HepG2 (cell line): ENCODE measurements around the gene PSEN2. TPM values are rescaled to one million over a fixed set of nuclear protein-coding genes. Genes with fewer than 3 reads are reported as not detected.

Source experiments
- ATAC-seq: fragments of 200-7000 bp; cut with Tn5 transposase; 3 replicates; pipeline ENCODE4 v1.9.1; 2020; ENCODE audit warnings: mild to moderate bottlenecking, moderate library complexity
- BruUV-seq: library from RNA; stranded (reverse); fragments of 400-500 nt; replicated peaks from 2 replicates; lab custom pipeline; 2021; lab: Mats Ljungman, UMichigan
- CTCF ChIA-PET: fragments of 300-600 bp; formaldehyde crosslinking; extraction: SDS; loops from one replicate; lab custom pipeline; 2021; ENCODE audit warnings: low total read pairs, inconsistent platforms, low intra/inter-chr PET ratio; lab: Yijun Ruan, JAX
- POLR2A ChIA-PET: fragments of 350-600 bp; sonication (Branson Sonifier 250); formaldehyde crosslinking; loops from one replicate; lab custom pipeline; 2020; ENCODE audit warnings: antibody characterized with exemption, inconsistent platforms; lab: Yijun Ruan, JAX
- DNase-seq: peaks from one replicate; pipeline ENCODE4 v3.0.0-alpha.2; 2015; ENCODE audit warnings: low spot score
- FAIRE-seq: peaks from 3 replicates; lab custom pipeline; 2011; peaks lifted over from hg19 to GRCh38; lab: Jason Lieb, UNC
- H2AFZ ChIP-seq: one replicate; pipeline ENCODE4 v1.6.1; 2011; ENCODE audit warnings: low read length, inconsistent platforms
- H3K27ac ChIP-seq: fragments of 300-600 bp; 3 replicates; pipeline ENCODE4 v1.8.0; 2011; ENCODE audit warnings: mixed run types, mild to moderate bottlenecking, mixed read lengths, low read length, inconsistent platforms; ENCODE audit not compliant: insufficient read depth; ENCODE audit errors: extremely low read length
- H3K27me3 ChIP-seq, 2 experiments: fragments of 200-600 bp in 1 of 2; 2 replicates in 1 of 2; 3 replicates in 1 of 2; pipeline versions ENCODE4 v1.6.0 to v1.8.0; 2011; ENCODE audit warnings: low read length in 2 of 2, mild to moderate bottlenecking in 2 of 2, moderate library complexity in 2 of 2, inconsistent platforms in 1 of 2; ENCODE audit not compliant: insufficient read depth in 2 of 2, control insufficient read depth in 1 of 2
- H3K36me3 ChIP-seq, 2 experiments: fragments of 200-600 bp in 1 of 2; replicated peaks in 1 of 2; 2 replicates in 1 of 2; 3 replicates in 1 of 2; pipeline versions ENCODE4 v1.5.1 to v1.8.0; 2011; ENCODE audit warnings: low read length in 2 of 2, inconsistent platforms in 1 of 2; ENCODE audit not compliant: insufficient read depth in 2 of 2, control insufficient read depth in 1 of 2
- H3K4me1 ChIP-seq: 2 replicates; pipeline ENCODE4 v1.5.1; 2012; ENCODE audit warnings: low read length, inconsistent platforms; ENCODE audit not compliant: insufficient read depth
- H3K4me2 ChIP-seq: 2 replicates; pipeline ENCODE4 v1.6.0; 2011; ENCODE audit warnings: low read depth, low read length, inconsistent platforms
- H3K4me3 ChIP-seq, 3 experiments: fragments of 200-600 bp in 1 of 3; sonication (generic), shearing (Covaris generic) in 1 of 3; replicated peaks in 1 of 3; 2 replicates each; pipeline ENCODE4 v1.5.1; 2011 to 2016; ENCODE audit warnings: low read length in 3 of 3, inconsistent platforms in 2 of 3, low read depth in 2 of 3, mild to moderate bottlenecking in 2 of 3, control low read depth in 1 of 3, mixed read lengths in 1 of 3; ENCODE audit not compliant: insufficient read depth in 1 of 3
- H3K79me2 ChIP-seq: one replicate; pipeline ENCODE4 v1.6.1; 2011; ENCODE audit warnings: low read length, inconsistent platforms; ENCODE audit not compliant: insufficient read depth
- H3K9ac ChIP-seq: 2 replicates; pipeline ENCODE4 v1.6.0; 2011; ENCODE audit warnings: mild to moderate bottlenecking, low read depth, low read length, inconsistent platforms; ENCODE audit not compliant: insufficient read depth
- H3K9me3 ChIP-seq: 2 replicates; pipeline ENCODE4 v1.5.1; 2012; ENCODE audit warnings: mild to moderate bottlenecking, low read length
- H4K20me1 ChIP-seq: 2 replicates; pipeline ENCODE4 v1.6.0; 2011; ENCODE audit warnings: inconsistent platforms, mild to moderate bottlenecking, low read length, moderate library complexity; ENCODE audit not compliant: insufficient read depth
- CAMTA2 ChIP-seq: sonication (generic); formaldehyde crosslinking; IDR thresholded peaks from 2 replicates; pipeline ENCODE4 v1.4.0; 2020; ENCODE audit warnings: mild to moderate bottlenecking, missing genetic modification reagents, borderline replicate concordance
- KDM1A ChIP-seq: IDR thresholded peaks from 2 replicates; pipeline ENCODE4 v1.6.1; 2016; ENCODE audit warnings: missing compliant biosample characterization
- NCOA2 ChIP-seq: sonication (generic); formaldehyde crosslinking; IDR thresholded peaks from 2 replicates; pipeline ENCODE4 v1.8.0; 2022; ENCODE audit warnings: inconsistent platforms
- POLR2AphosphoS2 ChIP-seq: IDR thresholded peaks from 2 replicates; pipeline ENCODE4 v1.6.1; 2011; ENCODE audit warnings: low read depth, low read length, improper control_type of control experiment
- ZFP62 ChIP-seq: sonication (generic); formaldehyde crosslinking; IDR thresholded peaks from 2 replicates; pipeline ENCODE4 v1.4.0; 2020; ENCODE audit warnings: missing genetic modification reagents
- ZNF570 ChIP-seq: sonication (generic); formaldehyde crosslinking; IDR thresholded peaks from 2 replicates; pipeline ENCODE4 v1.4.0; 2020; ENCODE audit warnings: mild to moderate bottlenecking, missing genetic modification reagents, borderline replicate concordance
- ZNF605 ChIP-seq: sonication (generic); formaldehyde crosslinking; IDR thresholded peaks from 2 replicates; pipeline ENCODE4 v1.8.0; 2022; ENCODE audit warnings: mild to moderate bottlenecking, missing genetic modification reagents
- WGBS: methylation state at CpG from one replicate; pipeline ENCODE4 v1.1.6; 2017; ENCODE audit warnings: low lambda C conversion rate; 5-methylcytosine and 5-hydroxymethylcytosine counted together
- in situ Hi-C: cut with HindIII; loops from 2 replicates; pipeline ENCODE4 v1.10.0; 2017; ENCODE audit warnings: low pct_unique_long_range_greater_than_20kb; ENCODE audit not compliant: extremely low pct_ligation_motif_present
- intact Hi-C: fragments of 100-400 bp; cut with micrococcal nuclease; formaldehyde crosslinking; loops from one replicate; pipeline ENCODE4 v1.10.0; 2022; ENCODE audit not compliant: unreplicated experiment
- polyA plus RNA-seq, 8 experiments: library from polyadenylated mRNA; depleted of rRNA in 3 of 8; stranded (reverse) in 7 of 8; unstranded in 1 of 8; fragments of >200 nt; fragmentation: Illumina TruSeq in 4 of 8; extraction: Trizol in 4 of 8; gene quantifications; 2 replicates each; pipeline versions ENCODE4 v1.2.1 to v1.2.3, GENCODE V29; 2011 to 2016; ENCODE audit warnings: low read depth in 4 of 8, missing spikeins in 1 of 8, mixed read lengths in 1 of 8; ENCODE audit not compliant: insufficient read depth in 1 of 8
- total RNA-seq, 5 experiments: library from RNA; depleted of rRNA; stranded (reverse); fragments of >200 nt; fragmentation: Illumina TruSeq; extraction: Trizol; gene quantifications; 2 replicates each; pipeline ENCODE4 v1.2.3, GENCODE V29; 2016; ENCODE audit warnings: low read depth in 1 of 5

PSEN2 gene
- total and polyA plus RNA-seq, 2 of the 13 experiments (the other 11 are each of a cell fraction or from before 2014, with no cell fraction given): 5.9 to 13.1 TPM

DNA sequence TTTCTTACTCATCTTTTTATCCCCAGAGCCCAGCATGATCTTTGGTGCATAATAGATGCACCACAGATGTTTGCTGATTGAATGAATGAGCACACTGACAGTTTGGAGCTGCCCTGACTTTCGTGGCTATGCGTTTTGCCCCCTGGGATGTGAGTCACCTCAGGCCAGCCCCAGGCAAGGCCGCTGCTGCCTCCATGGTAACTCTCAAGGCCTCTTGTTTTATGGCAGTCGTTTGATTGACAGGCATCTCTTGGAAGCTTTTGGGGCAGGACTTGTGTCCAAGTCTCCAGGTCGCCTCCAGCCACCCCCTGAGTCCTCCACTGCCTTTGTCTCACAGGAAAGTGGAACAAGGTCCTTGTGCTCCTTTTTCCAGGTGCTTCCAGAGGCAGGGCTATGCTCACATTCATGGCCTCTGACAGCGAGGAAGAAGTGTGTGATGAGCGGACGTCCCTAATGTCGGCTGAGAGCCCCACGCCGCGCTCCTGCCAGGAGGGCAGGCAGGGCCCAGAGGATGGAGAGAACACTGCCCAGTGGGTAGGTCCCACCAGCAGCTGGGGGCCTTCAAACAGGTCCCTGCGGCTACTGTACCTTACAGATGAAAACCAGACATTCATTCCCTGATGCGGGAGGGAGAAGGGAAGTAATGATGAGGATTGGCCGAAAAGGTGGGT lies 11.2 kb downstream of the PSEN2 start (continued):
- no peak for TF ChIP-seq CAMTA2 (CRISPR knock-in tag)

DNA sequence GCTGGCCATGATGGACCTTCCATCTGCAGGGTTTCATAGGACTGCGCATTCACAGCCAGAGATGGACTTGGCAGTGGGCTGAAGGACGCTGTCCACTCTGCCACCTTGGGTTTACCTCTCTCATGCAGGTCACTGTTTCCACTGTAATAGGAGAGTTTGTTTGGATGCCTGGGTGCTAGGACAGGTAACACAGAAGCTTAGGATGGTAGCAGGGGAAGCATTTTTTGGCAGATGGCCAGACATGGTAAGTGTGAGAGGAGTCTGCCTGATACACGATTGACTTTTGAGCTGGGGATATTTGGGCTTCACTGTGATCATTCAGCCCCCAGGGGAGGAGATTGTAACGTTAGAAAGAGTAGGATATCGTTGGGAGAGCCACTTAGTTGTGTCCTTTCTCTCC lies 11.8 kb downstream of the PSEN2 start:
- no peaks in the 10 kb centered on the region for H3K27me3 ChIP-seq
- H3K27ac ChIP-seq: no peak overlapping the region
- WGBS: 85% methylated on average over 5 of the region's 5 CpGs
- H3K79me2 ChIP-seq: no peaks in the 10 kb centered on the region
- CTCF ChIA-PET: no interaction called here
- TF ChIP-seq ZFP62 (CRISPR knock-in tag): no peak
- no peak for TF ChIP-seq ZNF605 (CRISPR knock-in tag)
- no peak for TF ChIP-seq POLR2AphosphoS2
- TF ChIP-seq NCOA2: no peak
- no peak for TF ChIP-seq ZNF570 (CRISPR knock-in tag)
- no peak for TF ChIP-seq KDM1A (CRISPR knock-in tag)
- H3K36me3 ChIP-seq: peaks cover 7 to 26% of the 10 kb centered on the region in 2 experiments; a peak in 4 of 5 replicates
- no peak overlapping the region for H3K9ac ChIP-seq
- H2AFZ ChIP-seq: no peak overlapping the region
- in situ Hi-C loops: no loop called here
- intact Hi-C loops: no loop called here
- H3K4me1 ChIP-seq: no peaks in the 10 kb centered on the region
- no peaks in the 10 kb centered on the region for H3K9me3 ChIP-seq
- DNase-seq (no peak), ATAC-seq (no peak), FAIRE-seq (no peak)
- POLR2A ChIA-PET: no interaction called here
- H4K20me1 ChIP-seq: no peaks in the 10 kb centered on the region
- H3K4me3 ChIP-seq: no peak overlapping the region
- BruUV-seq: no TSS peak
- no peak overlapping the region for H3K4me2 ChIP-seq
